MM.1S (cell line): ENCODE data around the gene DHRS11.
A peak's percentile ranks its signal among the peaks of the same experiment; 100 is the strongest.

ENCODE experiments used
- DNase-seq: peaks from one replicate; pipeline ENCODE4 v3.0.0-alpha.2; 2015
- H2AFZ ChIP-seq: fragments of 300-600 bp; sonication (generic); 2 replicates; pipeline ENCODE4 v1.6.0; 2016; ENCODE audit warnings: antibody characterized with exemption, low read length
- H3F3A ChIP-seq: fragments of 300-600 bp; sonication (generic); 2 replicates; pipeline ENCODE4 v1.6.1; 2016; ENCODE audit warnings: mild to moderate bottlenecking, antibody characterized with exemption, low read length, moderate library complexity, mixed read lengths; ENCODE audit not compliant: insufficient read depth
- H3K27ac ChIP-seq: fragments of 300-600 bp; sonication (generic); 2 replicates; pipeline ENCODE4 v1.5.1; 2016; ENCODE audit warnings: mild to moderate bottlenecking, low read length
- H3K27me3 ChIP-seq: fragments of 300-600 bp; sonication (generic); replicated peaks from 2 replicates; pipeline ENCODE4 v1.6.0; 2016; ENCODE audit warnings: low read length; ENCODE audit not compliant: insufficient read depth
- H3K36me3 ChIP-seq: fragments of 300-600 bp; sonication (generic); replicated peaks from 2 replicates; pipeline ENCODE4 v1.6.1; 2016; ENCODE audit warnings: mild to moderate bottlenecking, low read length, mixed read lengths; ENCODE audit not compliant: insufficient read depth
- H3K4me1 ChIP-seq: fragments of 300-600 bp; sonication (generic); 2 replicates; pipeline ENCODE4 v1.6.1; 2016; ENCODE audit warnings: low read length, mixed read lengths
- H3K4me2 ChIP-seq: fragments of 300-600 bp; sonication (generic); 2 replicates; pipeline ENCODE4 v1.6.0; 2016; ENCODE audit warnings: low read depth, low read length
- H3K4me3 ChIP-seq: fragments of 300-600 bp; sonication (generic); 2 replicates; pipeline ENCODE4 v1.5.1; 2016; ENCODE audit warnings: low read length, mixed read lengths
- H3K79me2 ChIP-seq: fragments of 300-600 bp; sonication (generic); 2 replicates; pipeline ENCODE4 v1.6.1; 2016; ENCODE audit warnings: mixed run types, low read length, mixed read lengths
- H3K9ac ChIP-seq: fragments of 300-600 bp; sonication (generic); 2 replicates; pipeline ENCODE4 v1.6.1; 2016; ENCODE audit warnings: low read length, mixed read lengths
- H3K9me2 ChIP-seq: fragments of 300-600 bp; sonication (generic); replicated peaks from 2 replicates; pipeline ENCODE4 v1.6.1; 2016; ENCODE audit warnings: mild to moderate bottlenecking, low read length, mixed read lengths; ENCODE audit not compliant: insufficient read depth
- H3K9me3 ChIP-seq: fragments of 300-600 bp; sonication (generic); replicated peaks from 2 replicates; pipeline ENCODE4 v1.6.1; 2016; ENCODE audit warnings: mild to moderate bottlenecking, low read length, mixed read lengths; ENCODE audit not compliant: insufficient read depth
- H4K20me1 ChIP-seq: fragments of 300-600 bp; sonication (generic); 2 replicates; pipeline ENCODE4 v1.6.1; 2016; ENCODE audit warnings: mild to moderate bottlenecking, low read length, moderate library complexity, mixed read lengths; ENCODE audit not compliant: insufficient read depth
- EZH2 ChIP-seq: fragments of 300-600 bp; sonication (generic); optimal IDR thresholded peaks from 2 replicates; pipeline ENCODE3; 2017; ENCODE audit warnings: low read depth, mild to moderate bottlenecking, antibody characterized with exemption, low read length, mixed read lengths
- EZH2phosphoT487 ChIP-seq: fragments of 300-600 bp; sonication (generic); IDR thresholded peaks from 2 replicates; pipeline ENCODE4 v1.6.1; 2018; ENCODE audit warnings: antibody characterized with exemption, low read length
- TF ChIP-seq, protein P1 (sequence below): fragments of 300-600 bp; sonication (generic); IDR thresholded peaks from 2 replicates; pipeline ENCODE4 v1.5.1; 2016; ENCODE audit warnings: antibody characterized with exemption, low read length, mixed read lengths

The DHRS11 gene

DNA sequence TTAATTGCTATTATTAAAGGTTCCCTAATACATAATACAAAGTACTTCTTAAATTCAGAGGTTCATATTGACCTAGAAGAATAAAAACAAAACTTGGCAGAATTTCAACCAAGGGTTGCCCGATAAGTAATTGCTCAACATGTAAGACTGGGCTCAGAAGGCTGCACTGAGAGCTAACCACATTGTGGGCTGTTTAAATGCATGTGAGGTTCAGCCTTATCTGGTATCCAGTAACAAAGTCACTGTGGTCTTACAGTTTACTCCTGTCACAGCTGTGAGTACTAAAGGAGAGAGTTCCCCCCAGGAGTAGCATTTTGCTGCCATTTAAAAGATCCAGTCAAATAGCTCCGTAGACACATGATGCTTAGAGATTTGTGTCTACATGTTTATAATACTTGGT is 1.6 kb upstream of the DHRS11 start:
- H3F3A ChIP-seq: peaks cover 26% of the 10 kb centered on the region
- H3K36me3 ChIP-seq: peaks cover 15% of the 10 kb centered on the region
- H3K9me3 ChIP-seq: no peaks in the 10 kb centered on the region
- peaks cover 8% of the 10 kb centered on the region for H3K79me2 ChIP-seq
- H3K9ac ChIP-seq: no peak overlapping the region
- H4K20me1 ChIP-seq: no peaks in the 10 kb centered on the region
- H3K9me2 ChIP-seq: no peaks in the 10 kb centered on the region
- no peak for DNase-seq
- H2AFZ ChIP-seq: no peak overlapping the region
- H3K4me1 ChIP-seq: peaks cover 5% of the 10 kb centered on the region; the same call in 1 of the 2 replicates
- no peak overlapping the region for H3K4me3 ChIP-seq
- H3K27ac ChIP-seq: no peak overlapping the region
- no peaks in the 10 kb centered on the region for H3K27me3 ChIP-seq
- TF ChIP-seq EZH2 (no peak), EZH2phosphoT487 (no peak)
- TF ChIP-seq, protein P1, sequence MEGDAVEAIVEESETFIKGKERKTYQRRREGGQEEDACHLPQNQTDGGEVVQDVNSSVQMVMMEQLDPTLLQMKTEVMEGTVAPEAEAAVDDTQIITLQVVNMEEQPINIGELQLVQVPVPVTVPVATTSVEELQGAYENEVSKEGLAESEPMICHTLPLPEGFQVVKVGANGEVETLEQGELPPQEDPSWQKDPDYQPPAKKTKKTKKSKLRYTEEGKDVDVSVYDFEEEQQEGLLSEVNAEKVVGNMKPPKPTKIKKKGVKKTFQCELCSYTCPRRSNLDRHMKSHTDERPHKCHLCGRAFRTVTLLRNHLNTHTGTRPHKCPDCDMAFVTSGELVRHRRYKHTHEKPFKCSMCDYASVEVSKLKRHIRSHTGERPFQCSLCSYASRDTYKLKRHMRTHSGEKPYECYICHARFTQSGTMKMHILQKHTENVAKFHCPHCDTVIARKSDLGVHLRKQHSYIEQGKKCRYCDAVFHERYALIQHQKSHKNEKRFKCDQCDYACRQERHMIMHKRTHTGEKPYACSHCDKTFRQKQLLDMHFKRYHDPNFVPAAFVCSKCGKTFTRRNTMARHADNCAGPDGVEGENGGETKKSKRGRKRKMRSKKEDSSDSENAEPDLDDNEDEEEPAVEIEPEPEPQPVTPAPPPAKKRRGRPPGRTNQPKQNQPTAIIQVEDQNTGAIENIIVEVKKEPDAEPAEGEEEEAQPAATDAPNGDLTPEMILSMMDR: no peak
- no peak overlapping the region for H3K4me2 ChIP-seq

DNA sequence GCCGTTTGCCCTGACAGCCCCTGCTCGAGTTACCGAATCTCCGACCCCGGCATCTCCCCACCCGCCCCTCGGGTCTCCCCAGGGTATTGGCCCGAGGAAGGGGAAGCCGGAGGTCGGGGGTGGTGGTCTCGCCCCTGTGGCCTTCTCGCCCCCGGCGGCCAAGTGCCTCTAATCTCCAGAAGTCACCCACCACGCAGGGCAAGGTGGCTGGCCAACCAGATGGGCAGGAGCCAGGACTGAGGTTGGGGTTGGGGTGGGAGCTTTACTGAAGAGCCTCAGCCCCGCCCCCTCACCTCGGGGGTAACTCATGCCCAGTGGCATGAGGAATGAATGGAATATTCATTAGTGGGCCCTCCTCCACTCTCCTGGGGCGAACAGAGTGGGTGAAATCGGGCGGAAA is 637 bp downstream of the DHRS11 start:
- peaks cover 26% of the 10 kb centered on the region for H3F3A ChIP-seq
- no peak for TF ChIP-seq EZH2phosphoT487
- TF ChIP-seq EZH2: no peak
- TF ChIP-seq, protein P1: no peak
- no peaks in the 10 kb centered on the region for H3K9me2 ChIP-seq
- H2AFZ ChIP-seq: peak overlapping the region; percentile 51
- no peak overlapping the region for H3K27ac ChIP-seq
- H3K36me3 ChIP-seq: peaks cover 6% of the 10 kb centered on the region; the same call in 1 of the 2 replicates
- no peaks in the 10 kb centered on the region for H3K9me3 ChIP-seq
- H3K4me3 ChIP-seq: peak overlapping the region; percentile 73
- H4K20me1 ChIP-seq: no peaks in the 10 kb centered on the region
- no peak for DNase-seq
- peak overlapping the region; percentile 70 for H3K9ac ChIP-seq
- H3K79me2 ChIP-seq: peaks cover 5% of the 10 kb centered on the region; the same call in 1 of the 2 replicates
- H3K4me1 ChIP-seq: peaks cover 5% of the 10 kb centered on the region; the same call in 1 of the 2 replicates
- H3K4me2 ChIP-seq: peak overlapping the region; percentile 94
- H3K27me3 ChIP-seq: no peaks in the 10 kb centered on the region

DNA sequence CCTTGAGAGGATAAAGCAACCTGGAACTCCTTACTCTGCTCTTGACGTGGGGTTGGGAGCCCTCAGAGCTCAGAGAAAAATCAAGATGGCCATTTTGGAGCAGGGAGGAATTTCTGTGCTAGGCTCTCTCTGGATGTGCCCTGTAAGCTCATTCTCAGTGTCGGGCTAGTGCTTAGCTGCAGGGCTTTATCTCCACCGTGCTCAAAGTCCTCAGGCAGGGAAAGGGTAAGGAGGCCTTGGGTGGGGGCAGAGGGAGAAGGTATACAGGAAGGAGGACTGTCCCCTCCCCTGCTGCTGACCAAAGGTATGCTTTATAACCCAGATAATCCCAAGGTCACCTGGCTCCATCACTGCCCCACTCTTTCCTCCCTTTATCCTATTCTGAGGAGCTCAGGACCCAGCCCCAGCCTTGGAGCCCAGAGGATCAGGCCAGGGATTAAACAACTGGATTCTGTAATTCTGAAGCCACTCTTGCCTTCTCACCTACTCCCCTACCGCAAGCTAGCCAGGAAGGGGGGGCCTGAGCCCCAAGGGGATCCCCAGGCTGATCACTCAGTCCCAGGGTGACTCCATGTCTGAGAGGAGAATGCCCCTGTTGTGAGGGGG is 1.1 kb downstream of the DHRS11 start:
- H3K4me3 ChIP-seq: peak overlapping the region; percentile 73
- H3K79me2 ChIP-seq: peaks cover 5% of the 10 kb centered on the region; the same call in 1 of the 2 replicates
- H3F3A ChIP-seq: peaks cover 26% of the 10 kb centered on the region
- no peaks in the 10 kb centered on the region for H4K20me1 ChIP-seq
- H3K9me3 ChIP-seq: no peaks in the 10 kb centered on the region
- no peaks in the 10 kb centered on the region for H3K9me2 ChIP-seq
- H3K36me3 ChIP-seq: peaks cover 6% of the 10 kb centered on the region; the same call in 1 of the 2 replicates
- no peak overlapping the region; the same call in 1 of the 2 replicates for H2AFZ ChIP-seq
- peaks cover 5% of the 10 kb centered on the region; the same call in 1 of the 2 replicates for H3K4me1 ChIP-seq
- peak overlapping the region; percentile 94 for H3K4me2 ChIP-seq
- H3K27me3 ChIP-seq: no peaks in the 10 kb centered on the region
- H3K27ac ChIP-seq: no peak overlapping the region
- peak overlapping the region; percentile 70; the same call in 1 of the 2 replicates for H3K9ac ChIP-seq
- DNase-seq: no peak
- no peak for TF ChIP-seq EZH2
- no peak for TF ChIP-seq EZH2phosphoT487
- TF ChIP-seq, protein P1: no peak
